WTC11 (cell line): ENCODE measurements around the gene VSIG2. TPM values are rescaled to one million over a fixed set of nuclear protein-coding genes. Genes with fewer than 3 reads are reported as not detected.

Source experiments
- ATAC-seq: fragments of 200-7000 bp; cut with Tn5 transposase; 2 replicates; pipeline ENCODE4 v1.10.0; 2021; ENCODE audit warnings: mild to moderate bottlenecking, moderate library complexity
- CTCF ChIA-PET: fragments of 300-600 bp; sonication (Branson Sonifier 250); formaldehyde crosslinking; loops from one replicate; lab custom pipeline; 2021; ENCODE audit warnings: antibody characterized with exemption; lab: Charles Lee
- POLR2A ChIA-PET: fragments of 350-600 bp; sonication (Branson Sonifier 250); formaldehyde crosslinking; loops from one replicate; lab custom pipeline; 2021; ENCODE audit warnings: antibody characterized with exemption; lab: Charles Lee
- DNase-seq: peaks from one replicate; pipeline ENCODE4 v3.0.0; 2021; ENCODE audit warnings: low spot score
- H3K27ac Mint-ChIP-seq: 2 replicates; pipeline ENCODE4 v1.8.0; 2021; ENCODE audit warnings: mixed read lengths
- H3K27me3 Mint-ChIP-seq: 2 replicates; pipeline ENCODE4 v1.8.0; 2021; ENCODE audit warnings: low read depth, mild to moderate bottlenecking, moderate library complexity, mixed read lengths
- H3K36me3 Mint-ChIP-seq: 2 replicates; pipeline ENCODE4 v1.8.0; 2021; ENCODE audit warnings: mixed read lengths
- H3K4me1 Mint-ChIP-seq: 2 replicates; pipeline ENCODE4 v1.8.0; 2022; ENCODE audit warnings: mixed read lengths
- H3K4me3 Mint-ChIP-seq: 2 replicates; pipeline ENCODE4 v1.8.0; 2021; ENCODE audit warnings: mild to moderate bottlenecking, moderate library complexity, mixed read lengths
- H3K9me3 Mint-ChIP-seq: 2 replicates; pipeline ENCODE4 v1.8.0; 2021; ENCODE audit warnings: mixed read lengths
- AFF4 ChIP-seq: sonication (generic); formaldehyde crosslinking; IDR thresholded peaks from 2 replicates; pipeline ENCODE4 v1.8.1; 2023; ENCODE audit warnings: mild to moderate bottlenecking, missing genetic modification reagents, borderline replicate concordance
- CDX4 ChIP-seq: fragments of 250-450 bp; sonication (Bioruptor Pico); IDR thresholded peaks from 2 replicates; pipeline ENCODE4 v1.9.0; 2021; ENCODE audit warnings: moderate library complexity, mild to moderate bottlenecking, inconsistent platforms, borderline replicate concordance
- CTCF ChIP-seq: fragments of 200-600 bp; IDR thresholded peaks from 2 replicates; pipeline ENCODE4 v1.8.0; 2022; ENCODE audit warnings: antibody characterized with exemption
- EMX1 ChIP-seq: fragments of 250-450 bp; sonication (Bioruptor Pico); IDR thresholded peaks from 2 replicates; pipeline ENCODE4 v1.8.0; 2021; ENCODE audit warnings: mild to moderate bottlenecking
- ERG ChIP-seq: fragments of 250-450 bp; sonication (Bioruptor Pico); IDR thresholded peaks from 2 replicates; pipeline ENCODE4 v1.8.0; 2021; ENCODE audit warnings: mild to moderate bottlenecking
- ETV6 ChIP-seq: sonication (generic); formaldehyde crosslinking; IDR thresholded peaks from 2 replicates; pipeline ENCODE4 v1.8.1; 2022; ENCODE audit warnings: mild to moderate bottlenecking, missing genetic modification reagents
- FOXJ3 ChIP-seq: sonication (generic); formaldehyde crosslinking; IDR thresholded peaks from 2 replicates; pipeline ENCODE4 v1.9.0; 2021; ENCODE audit warnings: missing genetic modification reagents, mild to moderate bottlenecking, borderline replicate concordance
- JAZF1 ChIP-seq: fragments of 250-450 bp; sonication (Bioruptor Pico); IDR thresholded peaks from 2 replicates; pipeline ENCODE4 v1.9.0; 2021; ENCODE audit warnings: moderate library complexity, mild to moderate bottlenecking, inconsistent platforms
- JUN ChIP-seq: sonication (generic); formaldehyde crosslinking; IDR thresholded peaks from 2 replicates; pipeline ENCODE4 v1.8.0; 2023; ENCODE audit warnings: mild to moderate bottlenecking, missing genetic modification reagents
- KAT7 ChIP-seq: sonication (generic); formaldehyde crosslinking; IDR thresholded peaks from 2 replicates; pipeline ENCODE4 v1.8.1; 2023; ENCODE audit warnings: missing genetic modification reagents, mild to moderate bottlenecking, borderline replicate concordance
- MXD4 ChIP-seq: fragments of 250-450 bp; sonication (Bioruptor Pico); IDR thresholded peaks from 2 replicates; pipeline ENCODE4 v1.8.0; 2021; ENCODE audit warnings: mild to moderate bottlenecking, moderate library complexity, borderline replicate concordance
- MYBL2 ChIP-seq: sonication (generic); formaldehyde crosslinking; IDR thresholded peaks from 2 replicates; pipeline ENCODE4 v1.8.1; 2023; ENCODE audit warnings: mild to moderate bottlenecking, moderate library complexity, missing genetic modification reagents
- NFE2L1 ChIP-seq: sonication (generic); formaldehyde crosslinking; IDR thresholded peaks from 2 replicates; pipeline ENCODE4 v1.8.1; 2023; ENCODE audit warnings: missing genetic modification reagents
- NR1H2 ChIP-seq: sonication (generic); formaldehyde crosslinking; IDR thresholded peaks from 2 replicates; pipeline ENCODE4 v1.9.0; 2021; ENCODE audit warnings: mild to moderate bottlenecking, moderate library complexity, missing genetic modification reagents
- NR2C2 ChIP-seq: sonication (generic); formaldehyde crosslinking; IDR thresholded peaks from 2 replicates; pipeline ENCODE4 v1.8.0; 2022; ENCODE audit warnings: mild to moderate bottlenecking, missing genetic modification reagents
- PRDM15 ChIP-seq: sonication (generic); formaldehyde crosslinking; IDR thresholded peaks from 2 replicates; pipeline ENCODE4 v1.8.0; 2022; ENCODE audit warnings: missing genetic modification reagents
- SP1 ChIP-seq: sonication (generic); formaldehyde crosslinking; conservative IDR thresholded peaks from 2 replicates; pipeline ENCODE4 v1.8.1; 2022; ENCODE audit warnings: missing genetic modification reagents
- ZNF416 ChIP-seq: fragments of 250-450 bp; sonication (Bioruptor Pico); IDR thresholded peaks from 2 replicates; pipeline ENCODE4 v1.9.0; 2021; ENCODE audit warnings: mild to moderate bottlenecking, inconsistent platforms
- ZNF532 ChIP-seq: fragments of 250-450 bp; sonication (Bioruptor Pico); IDR thresholded peaks from 2 replicates; pipeline ENCODE4 v1.9.0; 2021; ENCODE audit warnings: mild to moderate bottlenecking, borderline replicate concordance
- ZNF671 ChIP-seq: fragments of 250-450 bp; sonication (Bioruptor Pico); IDR thresholded peaks from 2 replicates; pipeline ENCODE4 v1.8.0; 2021; ENCODE audit warnings: mild to moderate bottlenecking
- total RNA-seq: library from RNA; stranded (reverse); gene quantifications from 3 replicates; pipeline ENCODE4 v1.2.3, GENCODE V29; 2021

The VSIG2 gene
- total RNA-seq, 1 experiment from 2014 or later = 0.79 TPM

- TF ChIP-seq AFF4 (CRISPR knock-in tag) (no peak), MXD4 (CRISPR knock-in tag) (no peak), MYBL2 (CRISPR knock-in tag) (no peak), SP1 (no peak)
Measured at GRCh38 chr11:124788521-124788920, 36.5 kb upstream of the VSIG2 start (continued).

GRCh38 chr11:124784051-124784450, 32.0 kb upstream of the VSIG2 start:
- no peaks in the 10 kb centered on the region for H3K4me1 Mint-ChIP-seq
- H3K9me3 Mint-ChIP-seq = no peaks in the 10 kb centered on the region
- POLR2A ChIA-PET = no interaction called here
- H3K4me3 Mint-ChIP-seq = no peak overlapping the region
- no peak for ATAC-seq
- H3K27me3 Mint-ChIP-seq = no peaks in the 10 kb centered on the region
- CTCF ChIA-PET = interaction anchor here (1.8 to 2.8 kb wide), 2 partner anchors 10 to 21 kb away, joined by 7 to 12 read pairs; partner anchors contain the start of gene ESAM
- H3K27ac Mint-ChIP-seq = no peak overlapping the region
- TF ChIP-seq ZNF671 (CRISPR knock-in tag) (no peak), ZNF416 (CRISPR knock-in tag) (no peak), CTCF (no peak), ETV6 (CRISPR knock-in tag) (no peak), NFE2L1 (CRISPR knock-in tag) (no peak), NR1H2 (CRISPR knock-in tag) (no peak), ZNF532 (no peak), ERG (CRISPR knock-in tag) (no peak), FOXJ3 (no peak)
- DNase-seq = no peak
- H3K36me3 Mint-ChIP-seq = no peaks in the 10 kb centered on the region

GRCh38 chr11:124783002-124783401, 30.9 kb upstream of the VSIG2 start:
- ChIA-PET POLR2A (interaction anchor here (0.6 kb wide), 1 partner anchor 20 kb away, joined by 3 read pairs; no protein-coding TSS in a partner anchor), CTCF (interaction anchor here (1.1 to 2.8 kb wide), 3 partner anchors 11 to 37 kb away, joined by 3 to 12 read pairs (median 7); partner anchors contain the start of gene ESAM)
- no peaks in the 10 kb centered on the region for H3K27me3 Mint-ChIP-seq
- no peak overlapping the region for H3K27ac Mint-ChIP-seq
- H3K36me3 Mint-ChIP-seq = no peaks in the 10 kb centered on the region
- no peak overlapping the region for H3K4me3 Mint-ChIP-seq
- no peak for DNase-seq
- no peaks in the 10 kb centered on the region for H3K4me1 Mint-ChIP-seq
- no peak for ATAC-seq
- no peaks in the 10 kb centered on the region for H3K9me3 Mint-ChIP-seq
- TF ChIP-seq PRDM15 (no peak), CDX4 (CRISPR knock-in tag) (no peak), KAT7 (CRISPR knock-in tag) (no peak), NR2C2 (CRISPR knock-in tag) (no peak), JAZF1 (CRISPR knock-in tag) (no peak), JUN (CRISPR knock-in tag) (no peak), EMX1 (CRISPR knock-in tag) (no peak)
